Hindlimb muscle (tissue), 1 donor: ENCODE measurements around the gene AKR1B1. TPM values are rescaled to one million over a fixed set of nuclear protein-coding genes. Genes with fewer than 3 reads are reported as not detected.

ENCODE experiments used
- DNase-seq: peaks from one replicate; pipeline ENCODE4 v3.0.0-alpha.2; 2013
- polyA plus RNA-seq: library from polyadenylated mRNA; unstranded; fragments of 120-200 nt; gene quantifications from one replicate; pipeline ENCODE4 v1.2.1, GENCODE V29; 2013; ENCODE audit not compliant: insufficient read length

AKR1B1 gene
- polyA plus RNA-seq, 1 donor = 104 TPM

DNA sequence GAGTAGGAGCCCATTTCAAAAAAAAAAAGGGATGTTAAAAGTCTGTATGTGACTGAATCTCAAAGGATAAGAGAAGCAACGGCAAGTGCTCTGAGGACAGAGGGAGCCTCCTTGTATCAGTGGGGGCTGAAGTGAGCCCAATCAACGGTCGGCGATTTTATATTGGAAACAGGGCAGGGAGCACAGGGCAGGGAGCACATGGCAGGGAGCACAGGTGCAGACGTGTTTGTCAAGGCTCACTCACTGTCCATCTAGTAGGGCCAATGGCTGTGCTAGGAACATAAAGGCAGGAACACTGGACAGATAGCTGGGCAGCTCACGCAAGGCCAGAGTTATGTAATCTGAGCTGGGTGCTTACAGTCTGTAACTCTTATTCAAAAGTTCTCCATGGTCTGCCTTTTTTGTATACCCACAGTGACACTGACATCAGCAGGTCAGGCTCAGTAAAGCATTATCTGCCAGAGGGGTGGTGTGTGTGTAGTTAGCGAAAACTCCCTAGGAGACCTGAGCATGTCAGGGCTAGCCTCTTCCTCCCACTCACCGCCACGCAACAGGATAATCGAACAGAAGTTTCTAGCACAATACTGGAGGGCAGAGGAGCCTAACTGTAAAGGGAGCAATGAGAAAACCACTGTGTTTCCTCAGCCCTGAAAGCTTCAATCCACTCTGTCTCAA lies 15.4 kb downstream of the AKR1B1 start:
- no peak for DNase-seq

DNA sequence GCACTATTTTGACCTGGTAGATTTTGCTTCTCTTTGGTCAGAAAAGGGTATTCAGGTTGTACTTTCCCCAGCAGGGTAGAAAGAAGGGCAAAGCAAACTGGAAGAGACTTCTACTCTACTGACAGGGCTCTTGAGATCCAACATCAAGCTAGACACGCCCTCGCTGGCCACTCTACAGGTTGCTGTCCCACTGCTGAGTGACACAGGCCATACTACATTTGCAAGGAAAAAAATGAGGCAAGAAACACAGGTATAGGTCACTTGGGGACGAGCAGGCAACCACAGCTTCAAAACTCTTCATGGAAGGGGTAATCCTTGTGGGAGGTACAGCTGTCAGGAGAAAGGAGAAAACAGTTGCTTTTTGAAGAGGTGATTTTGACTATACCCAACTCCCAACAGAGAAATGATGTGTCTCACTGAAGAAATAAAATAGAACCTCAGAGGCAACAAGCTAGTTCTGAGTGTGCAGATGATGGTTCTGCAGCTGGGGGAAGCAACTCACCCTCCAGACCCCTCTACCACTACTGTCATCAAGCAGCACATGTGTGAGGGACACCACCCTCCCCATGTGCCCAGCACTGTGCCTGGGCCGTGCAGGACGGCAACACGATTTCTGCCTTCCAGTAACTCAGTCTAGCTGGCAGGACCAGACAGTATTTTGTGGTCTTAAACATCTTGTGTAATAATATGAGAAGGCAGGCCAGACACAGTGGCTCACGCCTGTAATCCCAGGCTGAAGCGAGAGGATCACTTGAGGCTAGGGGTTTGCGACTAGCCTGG lies 16.3 kb downstream of the AKR1B1 start:
- no peak for DNase-seq

DNA sequence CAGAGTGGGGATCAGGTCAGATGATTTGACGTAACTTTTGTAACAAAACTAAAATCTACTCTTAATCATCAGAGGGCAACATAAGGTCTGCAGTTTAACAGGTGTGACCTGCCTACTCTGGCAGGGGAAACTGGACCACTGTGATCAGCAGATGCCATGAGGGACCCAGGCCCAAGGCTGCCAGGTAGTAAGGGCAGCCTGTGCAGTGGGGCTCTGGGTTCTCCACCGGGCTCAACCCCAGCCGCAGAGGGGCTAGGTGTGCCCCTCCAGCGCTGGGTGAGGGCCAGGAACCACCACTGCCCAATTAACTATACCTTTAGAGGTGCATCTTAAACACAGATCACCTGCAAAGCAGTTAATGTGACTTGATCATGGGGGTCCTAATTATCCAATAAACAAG lies 17.6 kb downstream of the AKR1B1 start:
- DNase-seq = no peak

DNA sequence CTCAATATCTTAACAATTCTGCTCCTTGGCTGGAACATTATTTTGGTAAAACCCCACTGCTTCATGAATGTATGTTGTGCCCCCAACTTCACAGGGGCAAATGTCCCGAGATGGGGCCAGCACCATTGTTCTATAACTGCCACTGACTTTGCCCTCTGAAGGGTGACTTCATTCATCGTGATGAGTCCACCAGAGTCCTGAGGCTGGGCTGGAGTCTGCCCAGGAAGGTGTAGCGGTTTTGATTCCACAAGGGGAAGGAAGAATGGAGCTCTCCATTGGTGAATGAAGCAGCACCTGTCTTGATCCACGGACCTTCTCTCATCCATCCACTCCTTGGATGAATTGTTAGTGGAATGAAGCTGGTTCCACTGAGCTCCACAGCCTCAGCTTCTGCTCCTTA lies 18.4 kb downstream of the AKR1B1 start:
- no peak for DNase-seq

DNA sequence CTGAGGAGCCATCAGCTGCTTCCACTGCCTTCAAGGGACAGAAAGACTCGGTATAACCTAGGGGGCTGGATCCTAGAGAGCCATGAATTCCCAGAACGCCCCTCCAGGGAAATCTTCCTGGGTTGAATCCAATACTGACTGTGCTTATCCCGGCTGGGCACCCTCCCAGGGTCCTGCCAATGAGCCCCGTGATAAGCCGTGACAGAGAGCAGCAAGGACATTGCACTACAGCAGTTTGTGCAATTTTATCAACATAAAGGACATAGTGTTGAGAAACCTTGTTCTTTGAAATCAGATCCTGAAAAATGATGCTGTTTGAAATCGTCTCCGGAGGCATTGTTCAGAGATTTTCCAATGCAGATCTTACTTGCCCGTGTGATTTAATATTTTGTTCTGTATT lies 18.8 kb downstream of the AKR1B1 start:
- no peak for DNase-seq

DNA sequence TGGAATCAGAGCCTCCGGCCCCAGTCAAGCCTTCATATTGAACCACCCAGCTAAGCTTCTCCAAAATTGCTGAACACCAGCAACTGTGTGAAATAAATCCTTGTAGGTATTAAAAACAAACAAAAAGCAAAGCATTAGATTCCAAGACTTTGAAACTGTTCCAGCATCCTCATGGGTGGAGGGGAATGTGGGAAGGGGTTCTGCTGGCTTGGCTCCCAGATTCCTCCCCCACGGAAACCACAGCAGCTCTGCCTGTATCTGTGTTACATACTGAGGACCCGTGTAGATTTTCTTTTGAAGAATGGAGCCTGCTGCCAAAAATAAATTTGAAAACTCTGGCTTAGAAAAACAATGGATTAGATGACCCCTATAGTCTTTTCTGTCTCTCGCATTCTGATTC lies 20.0 kb downstream of the AKR1B1 start:
- DNase-seq = no peak

DNA sequence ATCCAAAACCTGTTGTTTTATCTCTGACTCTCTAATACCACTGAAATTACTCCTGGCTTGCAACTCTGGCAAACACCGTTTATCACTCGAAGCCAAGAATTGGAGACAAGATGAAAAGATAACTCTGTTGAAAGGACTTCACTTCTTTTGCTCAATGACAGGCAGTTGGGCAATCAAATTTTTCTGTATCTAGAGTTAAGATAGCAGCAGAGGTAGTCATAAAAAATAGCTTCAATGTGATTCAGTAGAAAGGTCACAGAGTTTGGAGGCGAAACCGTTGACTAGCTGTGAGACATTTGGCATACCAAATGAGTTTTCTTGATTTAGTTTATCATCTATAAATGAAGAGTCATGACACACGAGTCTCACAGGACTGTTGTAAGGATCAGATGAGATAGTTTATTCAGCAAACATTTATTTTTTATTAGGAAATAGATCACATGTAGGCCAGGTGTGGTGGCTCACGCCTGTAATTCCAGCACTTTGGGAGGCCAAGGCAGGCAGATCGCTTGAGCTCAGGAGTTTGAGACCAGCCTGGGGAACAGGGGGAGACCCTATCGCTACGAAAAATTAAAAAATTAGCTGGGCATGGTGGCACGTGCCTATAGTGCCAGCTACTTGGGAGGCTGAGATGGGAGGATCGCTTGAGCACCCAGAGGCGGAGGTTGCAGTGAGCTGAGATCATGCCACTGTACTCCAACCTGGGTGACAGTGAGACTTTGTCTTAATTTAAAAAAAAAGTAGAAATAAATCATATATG lies 23.6 kb downstream of the AKR1B1 start:
- no peak for DNase-seq

DNA sequence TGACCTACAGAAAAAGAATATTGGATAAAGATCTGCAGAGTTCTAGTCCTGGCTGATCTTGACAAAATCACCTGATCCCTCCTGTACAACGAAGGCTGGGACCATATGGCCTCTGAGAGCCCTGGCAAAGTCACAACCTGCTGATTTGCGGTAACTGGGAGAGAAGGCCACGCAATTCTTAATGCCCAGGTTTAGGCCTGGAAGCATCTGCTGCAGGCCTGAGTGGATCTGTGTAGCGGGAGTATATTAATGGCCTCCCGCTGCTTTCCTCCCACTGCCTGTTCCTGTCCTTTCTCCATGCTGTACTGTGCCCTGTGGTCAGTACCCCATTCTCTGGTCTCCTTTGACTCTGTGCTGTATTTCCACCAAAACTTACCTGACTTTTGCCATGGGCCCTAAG lies 24.2 kb downstream of the AKR1B1 start:
- no peak for DNase-seq

DNA sequence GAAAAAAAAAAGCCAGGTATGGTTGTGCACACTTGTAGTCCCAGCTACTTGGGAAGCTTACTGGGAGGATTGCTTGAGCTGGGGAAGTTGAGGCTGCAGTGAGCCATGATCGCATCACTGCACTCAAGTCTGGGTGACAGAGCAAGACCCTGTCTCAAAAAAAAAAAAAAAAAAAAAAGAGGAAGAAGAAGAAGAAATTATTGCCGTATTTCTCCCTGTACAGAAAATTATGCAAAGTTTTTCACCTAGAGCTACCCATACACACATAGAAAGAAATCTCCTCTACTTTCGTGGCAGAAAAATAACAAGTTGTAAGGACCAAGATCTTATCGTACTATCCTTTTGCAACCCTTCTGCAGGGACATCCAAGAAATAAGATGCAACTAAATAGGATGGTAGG lies 25.5 kb downstream of the AKR1B1 start:
- DNase-seq = no peak

DNA sequence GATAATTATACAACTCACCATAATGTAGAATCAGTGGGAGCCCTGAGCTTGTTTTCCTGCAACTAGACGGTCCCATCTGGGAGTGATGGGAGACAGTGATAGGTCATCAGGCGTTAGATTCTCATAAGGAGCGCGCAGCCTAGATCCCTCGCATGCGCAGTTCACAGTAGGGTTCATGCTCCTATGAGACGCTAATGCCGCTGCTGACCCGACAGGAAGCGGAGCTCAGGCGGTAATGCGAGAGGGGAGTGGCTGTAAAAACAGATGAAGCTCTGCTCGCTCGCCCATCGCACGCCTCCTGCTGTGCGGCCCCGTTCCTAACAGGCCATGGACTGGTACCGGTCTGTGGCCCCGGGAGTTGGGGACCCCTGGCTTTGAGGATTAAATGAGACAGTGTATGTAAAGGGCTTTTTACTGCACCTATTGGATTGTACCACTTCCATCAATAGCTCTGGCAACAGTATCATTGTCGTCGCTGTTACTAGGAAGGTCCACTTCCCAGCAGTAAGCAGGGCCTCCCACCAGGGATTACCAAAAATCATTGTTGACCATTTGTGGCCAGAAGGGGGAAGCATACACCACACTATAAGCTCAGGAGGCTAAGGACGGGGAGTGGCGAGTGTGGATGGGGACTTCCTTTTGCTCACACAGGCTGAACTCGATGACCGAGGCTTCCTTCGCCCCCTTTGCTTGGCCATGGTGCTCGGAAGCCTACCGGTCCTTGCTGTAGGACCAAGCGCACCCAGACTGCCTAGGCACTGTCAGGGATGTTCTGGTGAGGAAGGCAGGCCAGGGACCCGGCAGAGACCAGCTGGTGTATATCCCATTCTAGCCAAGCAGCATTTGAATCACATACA lies 26.4 kb downstream of the AKR1B1 start:
- DNase-seq = peak; percentile 90

DNA sequence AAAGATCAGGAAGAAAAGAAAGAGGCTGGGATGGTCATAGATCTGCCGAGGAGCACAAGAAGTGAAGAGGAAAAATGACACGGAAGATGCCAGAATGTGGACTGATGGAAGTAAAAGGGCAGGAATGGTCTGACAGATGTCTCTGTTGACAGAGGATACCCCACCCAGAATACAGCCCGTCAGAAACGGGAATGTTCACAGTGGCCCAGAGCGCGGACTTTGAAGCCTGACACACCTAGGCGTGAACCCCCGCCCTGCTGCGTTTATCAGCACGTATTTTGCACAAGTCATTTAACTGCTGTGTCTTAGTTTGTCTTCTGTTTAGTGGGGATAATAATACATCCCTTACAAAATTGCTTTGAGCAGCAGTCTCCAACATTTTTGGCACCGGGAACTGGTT lies 27.1 kb downstream of the AKR1B1 start:
- no peak for DNase-seq

DNA sequence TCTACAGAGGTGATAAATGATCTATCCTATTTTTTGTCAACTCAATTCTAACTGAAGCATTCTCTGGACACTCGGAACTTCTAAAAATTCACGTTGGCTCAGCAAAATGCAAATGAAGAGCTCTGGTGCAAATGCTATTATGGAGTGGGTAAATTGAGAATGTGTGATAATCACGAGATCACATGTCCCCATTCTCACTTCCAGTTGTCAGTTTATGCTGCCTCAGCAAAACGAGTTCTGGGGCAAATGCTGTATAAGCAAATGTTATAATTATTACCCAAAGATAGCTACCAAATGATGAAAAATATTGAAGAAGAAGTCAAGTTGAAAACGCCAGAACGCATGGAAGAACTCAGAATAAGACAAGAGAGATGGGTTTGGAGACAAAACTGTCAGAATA lies 29.4 kb downstream of the AKR1B1 start:
- no peak for DNase-seq

DNA sequence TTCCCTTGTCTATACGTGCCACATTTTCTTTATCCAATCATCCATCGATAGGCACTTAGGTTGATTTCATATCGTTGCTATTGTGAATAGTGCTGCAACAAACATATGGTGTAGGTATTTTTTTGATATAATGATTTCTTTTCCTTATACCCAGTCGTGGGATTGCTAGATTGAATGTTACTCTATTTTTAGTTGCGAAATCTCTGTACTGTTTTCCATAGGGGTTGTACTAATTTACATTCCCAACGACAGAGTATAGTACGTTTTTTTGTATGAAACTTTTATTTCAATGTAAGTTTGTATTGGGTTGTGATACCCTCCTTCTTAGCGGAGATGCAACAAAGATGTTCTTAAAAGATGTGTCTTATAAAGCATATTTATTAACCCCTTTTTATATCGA lies 30.0 kb downstream of the AKR1B1 start:
- no peak for DNase-seq

DNA sequence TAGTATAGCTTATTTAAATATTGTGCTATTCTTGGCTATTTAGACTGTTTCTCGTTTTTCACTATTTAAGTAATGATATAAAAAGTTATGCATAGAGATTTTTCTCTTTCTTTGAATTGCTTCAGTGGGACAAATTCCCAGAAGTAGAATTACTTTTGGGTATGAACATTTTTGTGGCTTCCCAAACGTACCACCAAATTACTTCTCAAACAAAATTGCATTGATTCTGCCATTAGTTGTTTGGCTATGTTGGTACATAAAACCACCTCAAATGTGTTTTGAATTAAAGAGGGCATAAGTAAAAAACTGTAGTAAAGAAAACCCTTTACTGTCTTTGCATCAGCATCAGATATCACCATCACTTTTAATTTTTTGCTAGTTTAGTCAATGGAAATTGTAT lies 31.0 kb downstream of the AKR1B1 start:
- no peak for DNase-seq

DNA sequence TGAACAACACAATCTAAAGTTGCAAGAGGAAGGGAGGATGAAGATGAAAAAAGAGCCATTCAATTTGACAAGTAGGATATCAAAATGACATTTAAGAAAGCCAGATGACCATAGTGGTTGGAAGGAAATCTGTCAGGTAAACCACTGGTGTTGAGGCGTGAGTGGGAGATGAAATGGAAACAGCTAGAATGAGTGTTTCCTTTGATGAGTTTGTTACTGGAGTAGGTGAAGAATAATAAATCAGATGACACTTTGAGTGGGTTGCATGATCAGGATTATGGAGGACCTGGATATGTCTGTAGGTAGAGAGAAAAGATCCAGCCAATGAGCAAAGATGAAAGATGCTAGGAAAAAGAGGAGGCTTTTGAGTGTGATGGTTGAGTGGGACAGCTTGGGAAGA lies 33.1 kb downstream of the AKR1B1 start:
- DNase-seq = no peak

DNA sequence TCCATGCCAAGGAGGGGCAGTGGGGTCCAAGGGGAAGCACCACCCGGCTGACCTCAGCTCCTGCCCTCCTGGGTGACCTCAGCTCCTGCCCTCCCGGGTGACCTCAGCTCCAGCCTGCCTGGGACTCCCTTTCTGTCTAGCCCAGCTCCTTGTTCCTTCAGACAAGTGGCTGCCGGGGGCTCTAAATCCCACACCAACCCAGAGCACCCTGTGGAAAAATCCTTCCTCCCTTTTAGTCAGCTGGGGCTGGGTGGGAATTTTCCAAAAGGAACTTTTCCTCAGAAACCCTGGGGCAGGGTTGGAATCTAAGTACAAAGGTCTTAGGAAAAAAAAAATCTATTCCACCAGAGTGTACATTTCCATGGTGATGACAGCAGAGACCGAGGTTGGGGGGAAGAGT lies 36.3 kb downstream of the AKR1B1 start:
- DNase-seq = no peak

DNA sequence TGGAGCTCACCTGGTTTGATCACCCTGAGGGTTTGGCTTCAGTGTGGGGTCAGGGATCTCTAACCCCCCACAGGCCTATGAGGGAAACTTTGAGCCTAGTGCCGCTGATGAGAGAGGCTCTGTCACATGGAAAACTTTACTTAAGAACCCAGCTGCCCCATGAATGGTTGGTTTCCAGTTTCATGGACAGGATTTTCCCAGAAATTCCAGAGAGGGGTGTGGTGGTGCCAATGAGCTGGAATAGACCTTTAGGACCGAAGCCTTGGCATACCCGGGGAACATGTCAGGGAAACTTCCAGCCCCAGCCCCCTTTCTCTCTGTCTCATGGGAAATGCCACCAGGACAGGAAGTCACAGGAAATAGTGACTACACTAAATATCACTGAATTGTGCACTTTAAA lies 36.9 kb downstream of the AKR1B1 start:
- no peak for DNase-seq

DNA sequence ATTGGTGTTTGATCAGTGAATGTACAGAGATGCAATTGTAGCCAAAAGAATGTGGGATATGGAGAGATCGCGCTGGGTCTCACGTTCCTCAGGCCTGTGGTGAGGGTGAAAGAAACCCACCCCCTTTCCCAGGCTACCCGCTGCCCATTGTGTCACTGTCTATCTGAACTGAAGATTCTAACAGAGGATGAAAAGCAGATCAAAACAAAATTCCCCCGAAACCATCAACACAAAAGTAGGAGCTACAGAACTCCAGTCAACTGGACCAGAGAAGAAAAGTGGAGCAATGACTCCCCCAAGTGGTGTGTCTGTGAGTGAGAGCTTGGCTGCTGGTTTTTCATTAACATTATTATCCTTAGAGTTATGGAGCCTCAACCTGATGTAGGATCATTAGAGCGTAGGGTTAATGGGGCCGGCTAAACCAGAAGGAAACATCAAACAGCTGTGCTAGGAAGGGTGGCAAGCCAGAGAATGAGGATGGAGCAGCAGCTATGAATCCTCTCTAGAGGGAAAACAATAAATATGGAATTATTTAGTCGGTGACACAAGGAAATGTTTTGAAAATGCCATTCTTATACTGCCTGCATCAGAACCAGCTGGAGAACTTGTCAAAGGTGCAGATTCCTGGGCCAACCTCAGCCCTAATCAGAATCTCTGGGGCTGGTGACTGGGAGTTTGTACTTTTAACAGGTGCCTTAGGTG lies 38.3 kb downstream of the AKR1B1 start:
- peak; percentile 23 for DNase-seq

DNA sequence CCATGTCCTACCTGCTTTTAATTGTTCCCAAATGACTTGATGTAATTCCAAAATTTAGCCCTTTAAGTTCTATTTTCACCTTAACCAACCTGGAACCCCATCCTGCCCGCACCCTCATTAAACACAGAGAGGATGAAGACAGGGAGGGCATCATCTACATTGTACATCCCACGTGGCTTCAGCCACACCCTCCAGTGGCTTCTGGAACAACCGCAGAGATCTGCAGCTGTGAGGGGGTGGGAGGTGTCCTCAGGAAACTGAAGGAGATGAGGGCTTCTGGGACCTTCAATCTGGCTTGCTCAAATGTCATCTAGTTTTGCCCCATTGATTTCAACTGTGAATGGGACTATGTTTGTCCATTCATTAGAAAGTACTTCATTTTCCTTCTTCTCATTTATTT lies 39.0 kb downstream of the AKR1B1 start:
- no peak for DNase-seq

DNA sequence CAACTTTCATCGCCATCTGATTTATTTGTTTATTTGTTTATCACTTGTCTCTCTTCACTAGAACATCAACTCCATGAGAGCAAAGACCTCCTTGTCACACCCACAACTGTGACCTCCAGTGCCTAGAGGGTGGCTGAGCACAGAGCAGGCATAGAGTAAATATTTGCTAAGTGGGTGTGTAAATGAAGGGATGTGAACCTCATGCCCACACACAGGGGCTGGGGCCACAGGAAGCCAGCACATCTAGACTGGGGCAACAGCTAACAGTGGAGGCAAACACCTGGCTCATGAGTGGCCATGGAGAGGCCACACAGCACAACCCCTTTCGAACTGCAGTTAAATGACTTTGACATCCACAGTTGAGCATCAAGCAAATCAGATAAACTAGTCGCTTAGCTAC lies 39.8 kb downstream of the AKR1B1 start:
- no peak for DNase-seq

DNA sequence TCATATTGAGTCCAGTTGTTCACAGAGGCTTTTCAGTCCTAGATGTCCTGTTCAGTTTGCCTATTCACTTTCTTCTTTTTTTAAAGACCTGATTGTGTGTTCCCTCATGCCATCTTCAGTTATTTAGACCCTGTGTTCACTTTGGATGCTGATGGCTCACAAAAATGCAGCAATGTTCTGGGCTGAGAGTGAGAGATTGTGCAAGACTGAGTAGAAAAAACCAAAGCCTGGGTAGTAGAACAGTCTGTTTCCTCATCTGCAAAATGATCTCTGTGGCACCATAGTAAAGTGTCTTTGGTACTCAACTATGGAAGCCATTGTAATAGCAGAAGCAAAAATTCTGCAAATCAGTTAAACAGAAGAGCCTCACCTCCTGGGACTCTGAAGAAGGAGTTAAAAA lies 43.2 kb downstream of the AKR1B1 start:
- no peak for DNase-seq

DNA sequence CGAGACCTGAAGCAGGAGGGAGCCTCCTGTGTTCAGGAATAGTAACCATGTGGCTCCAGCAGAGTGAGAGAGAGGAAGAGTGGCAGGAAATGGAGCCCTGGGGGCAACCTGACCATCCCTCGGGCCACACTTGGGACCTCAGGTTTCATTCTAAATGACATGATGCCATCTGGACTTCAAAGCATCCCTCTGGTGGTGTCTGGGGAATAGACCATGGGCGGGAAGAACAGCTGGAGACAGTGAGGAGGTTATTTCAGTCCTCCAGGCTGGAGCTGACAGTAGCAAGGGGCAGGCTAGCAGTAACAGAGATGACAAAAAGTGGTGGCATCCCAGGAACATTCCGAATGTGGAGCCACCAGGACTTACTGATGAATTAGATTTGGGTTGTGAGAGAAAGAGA lies 44.8 kb downstream of the AKR1B1 start:
- DNase-seq = no peak
